Measurements from ENCODE around the gene SDHB.

Gene SDHB

DNA sequence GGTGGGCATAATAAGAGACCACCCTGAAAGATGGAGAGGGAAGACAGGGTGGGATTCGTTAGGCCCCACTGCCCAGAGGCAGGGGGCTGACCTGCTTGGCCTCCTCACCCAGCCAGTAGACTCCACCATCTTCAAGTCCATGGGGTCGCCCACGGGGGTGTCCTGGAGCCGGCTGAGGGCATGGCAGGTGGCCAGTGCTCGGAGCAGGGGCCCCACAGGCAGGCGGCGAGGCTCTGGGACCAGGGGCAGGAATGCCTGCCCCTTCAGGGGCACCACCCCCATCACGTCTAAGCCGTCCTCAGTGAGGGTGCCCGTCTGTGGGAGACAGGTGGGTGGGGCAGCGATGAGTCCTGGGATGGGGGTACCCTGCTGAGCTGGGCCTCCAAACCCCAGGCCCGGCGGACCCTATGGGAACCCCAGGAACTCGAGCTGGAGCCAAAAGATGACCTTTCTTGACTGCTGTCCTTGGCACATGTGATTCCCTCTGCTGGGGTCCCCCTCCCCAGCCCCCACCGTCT, 60.3 kb downstream of the SDHB start:
- H3K4me3 ChIP-seq: no peak overlapping the region
- TF ChIP-seq, protein P1, sequence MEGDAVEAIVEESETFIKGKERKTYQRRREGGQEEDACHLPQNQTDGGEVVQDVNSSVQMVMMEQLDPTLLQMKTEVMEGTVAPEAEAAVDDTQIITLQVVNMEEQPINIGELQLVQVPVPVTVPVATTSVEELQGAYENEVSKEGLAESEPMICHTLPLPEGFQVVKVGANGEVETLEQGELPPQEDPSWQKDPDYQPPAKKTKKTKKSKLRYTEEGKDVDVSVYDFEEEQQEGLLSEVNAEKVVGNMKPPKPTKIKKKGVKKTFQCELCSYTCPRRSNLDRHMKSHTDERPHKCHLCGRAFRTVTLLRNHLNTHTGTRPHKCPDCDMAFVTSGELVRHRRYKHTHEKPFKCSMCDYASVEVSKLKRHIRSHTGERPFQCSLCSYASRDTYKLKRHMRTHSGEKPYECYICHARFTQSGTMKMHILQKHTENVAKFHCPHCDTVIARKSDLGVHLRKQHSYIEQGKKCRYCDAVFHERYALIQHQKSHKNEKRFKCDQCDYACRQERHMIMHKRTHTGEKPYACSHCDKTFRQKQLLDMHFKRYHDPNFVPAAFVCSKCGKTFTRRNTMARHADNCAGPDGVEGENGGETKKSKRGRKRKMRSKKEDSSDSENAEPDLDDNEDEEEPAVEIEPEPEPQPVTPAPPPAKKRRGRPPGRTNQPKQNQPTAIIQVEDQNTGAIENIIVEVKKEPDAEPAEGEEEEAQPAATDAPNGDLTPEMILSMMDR (IDR thresholded peaks at IDR 0.05): no peak
- H3K27ac ChIP-seq: no peak overlapping the region
- no peak for DNase-seq (ENCODE audit: low spot score)

GRCh38 chr1:16992675-16993074, 61.2 kb downstream of the SDHB start:
- no peak for DNase-seq (ENCODE audit: low spot score)
- Histone ChIP-seq H3K4me3 (no peak overlapping the region), H3K27ac (no peak overlapping the region)
- TF ChIP-seq, protein P1 (IDR thresholded peaks at IDR 0.05): no peak

GRCh38 chr1:16992102-16992501, 61.7 kb downstream of the SDHB start:
- DNase-seq (ENCODE audit: low spot score): no peak
- TF ChIP-seq, protein P1 (IDR thresholded peaks at IDR 0.05): no peak
- H3K27ac ChIP-seq: no peak overlapping the region
- no peak overlapping the region for H3K4me3 ChIP-seq

DNA sequence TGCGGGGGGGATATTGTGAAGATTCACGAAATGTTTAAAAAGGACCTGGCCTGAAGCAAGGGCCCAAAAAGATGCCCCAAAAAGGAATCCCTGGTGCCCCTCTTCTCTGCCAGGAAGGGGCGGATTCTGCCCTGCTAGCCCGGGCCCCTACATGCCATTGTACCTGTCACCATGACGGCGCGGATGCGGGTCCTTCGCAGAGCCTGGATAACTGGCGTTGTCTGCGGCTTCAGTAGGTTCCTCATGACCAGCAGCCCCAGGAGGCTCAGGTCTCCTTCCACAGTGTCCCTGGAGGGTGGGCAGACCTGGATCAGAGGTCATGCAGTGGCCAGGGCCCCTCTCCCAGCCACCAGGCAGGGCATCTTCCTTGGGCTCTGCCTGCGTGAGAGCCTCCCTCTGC, 62.3 kb downstream of the SDHB start:
- Histone ChIP-seq H3K4me3 (no peak overlapping the region), H3K27ac (no peak overlapping the region)
- DNase-seq (ENCODE audit: low spot score): no peak
- TF ChIP-seq, protein P1 (IDR thresholded peaks at IDR 0.05): no peak

- H3K4me3 ChIP-seq: no peak overlapping the region
- H3K27ac ChIP-seq: no peak overlapping the region
- DNase-seq (ENCODE audit: low spot score): no peak
- TF ChIP-seq, protein P1 (IDR thresholded peaks at IDR 0.05): no peak
Measured at GRCh38 chr1:16989676-16990391, 64.0 kb downstream of the SDHB start.

GRCh38 chr1:16988210-16988609, 65.6 kb downstream of the SDHB start:
- Histone ChIP-seq H3K4me3 (no peak overlapping the region), H3K27ac (no peak overlapping the region)
- DNase-seq (ENCODE audit: low spot score): no peak
- TF ChIP-seq, protein P1 (IDR thresholded peaks at IDR 0.05): no peak

- TF ChIP-seq, protein P1 (IDR thresholded peaks at IDR 0.05): no peak
- Histone ChIP-seq H3K4me3 (no peak overlapping the region), H3K27ac (no peak overlapping the region)
- DNase-seq (ENCODE audit: low spot score): no peak
Measured at GRCh38 chr1:16986962-16987361, 66.9 kb downstream of the SDHB start.

All from coronary artery (tissue), 2 donors.